Esophagus muscularis mucosa (tissue), 4 donors: ENCODE data around the gene EHD4.

Source experiments
- CTCF ChIP-seq, 3 experiments: fragments of 200-600 bp in 2 of 3; fragments of 450-650 bp in 1 of 3; sonication (generic) in 2 of 3; IDR thresholded peaks; one replicate each; pipeline ENCODE4 v1.5.1; 2017 to 2019; ENCODE audit warnings: antibody characterized with exemption in 3 of 3, mild to moderate bottlenecking in 2 of 3, moderate library complexity in 1 of 3
- EP300 ChIP-seq: sonication (generic); formaldehyde crosslinking; IDR thresholded peaks from one replicate; pipeline ENCODE4 v1.6.1; 2017; ENCODE audit warnings: antibody characterized with exemption
- POLR2A ChIP-seq: fragments of 450-650 bp; IDR thresholded peaks from one replicate; pipeline ENCODE4 v1.6.1; 2017; ENCODE audit warnings: antibody characterized with exemption, moderate library complexity, mild to moderate bottlenecking, low read depth
- POLR2AphosphoS5 ChIP-seq, 2 donors: sonication (generic); formaldehyde crosslinking; IDR thresholded peaks; one replicate each; pipeline ENCODE4 v1.6.1; 2017; ENCODE audit warnings: antibody characterized with exemption in 2 of 2

- TF ChIP-seq POLR2AphosphoS5 (IDR thresholded peaks at IDR 0.05) (no peak), CTCF (IDR thresholded peaks at IDR 0.05) (no peak), POLR2A (no peak), EP300 (no peak)
Measured at GRCh38 chr15:41933771-41934170, 38.6 kb downstream of the EHD4 start.
